ENCODE data around the gene GZMM. TPM values are rescaled to one million over a fixed set of nuclear protein-coding genes. Genes with fewer than 3 reads are reported as not detected.

GZMM gene
- polyA plus RNA-seq, 1 of the 3 experiments (the other 2 are of a cell fraction) = not detected

- no peaks in the 10 kb centered on the region for H3K9me2 ChIP-seq
- no peaks in the 10 kb centered on the region for H3K9me3 ChIP-seq
- no peak overlapping the region for H3K27ac ChIP-seq (ENCODE audit: low read depth in 2 of 2, low read length in 1 of 2)
- H3K9ac ChIP-seq = no peak overlapping the region
- ChIA-PET CTCF (interaction anchor here (1.0 to 2.2 kb wide), 3 partner anchors 9 to 113 kb away, joined by 4 to 23 read pairs (median 6); partner anchors contain the start of gene TPGS1), POLR2A (no interaction called here)
- H3K27me3 ChIP-seq (ENCODE audit: insufficient read depth) = peaks cover 6% of the 10 kb centered on the region; the same call in 1 of the 2 replicates
- no peaks in the 10 kb centered on the region; a peak in 1 of 4 replicates for H3K4me1 ChIP-seq (ENCODE audit: control insufficient read depth in 1 of 2, insufficient read depth in 2 of 2, low read depth in 1 of 2, low read length in 1 of 2)
- WGBS (ENCODE audit: low lambda C conversion rate) = 4% methylated on average over 7 of the region's 36 CpGs
- H4K20me1 ChIP-seq (ENCODE audit: insufficient read depth) = no peaks in the 10 kb centered on the region
- H3F3A ChIP-seq (replicated peaks; ENCODE audit: insufficient read depth) = peaks cover 3% of the 10 kb centered on the region
- no peaks in the 10 kb centered on the region for H3K79me2 ChIP-seq (ENCODE audit: insufficient read depth)
- DNase-seq = peak; percentile 53
- TF ChIP-seq GATA2 (CRISPR knock-in tag; IDR thresholded peaks at IDR 0.05) = no peak
- no peak for TF ChIP-seq MXI1 (IDR thresholded peaks at IDR 0.05; ENCODE audit: low read depth, low read length)
- no peak for TF ChIP-seq TCF12 (IDR thresholded peaks at IDR 0.05)
- no peak for TF ChIP-seq CHD2 (IDR thresholded peaks at IDR 0.05; ENCODE audit: low read length, partially characterized antibody)
- TF ChIP-seq SIN3A (IDR thresholded peaks at IDR 0.05; ENCODE audit: borderline replicate concordance, low read depth, low read length) = no peak
- TF ChIP-seq, protein P1, sequence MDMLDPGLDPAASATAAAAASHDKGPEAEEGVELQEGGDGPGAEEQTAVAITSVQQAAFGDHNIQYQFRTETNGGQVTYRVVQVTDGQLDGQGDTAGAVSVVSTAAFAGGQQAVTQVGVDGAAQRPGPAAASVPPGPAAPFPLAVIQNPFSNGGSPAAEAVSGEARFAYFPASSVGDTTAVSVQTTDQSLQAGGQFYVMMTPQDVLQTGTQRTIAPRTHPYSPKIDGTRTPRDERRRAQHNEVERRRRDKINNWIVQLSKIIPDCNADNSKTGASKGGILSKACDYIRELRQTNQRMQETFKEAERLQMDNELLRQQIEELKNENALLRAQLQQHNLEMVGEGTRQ (IDR thresholded peaks at IDR 0.05; ENCODE audit: borderline replicate concordance, low read depth, low read length) = no peak
- TF ChIP-seq SMC3 (IDR thresholded peaks at IDR 0.05; ENCODE audit: low read depth, low read length) = no peak
- no peak for TF ChIP-seq NRF1 (IDR thresholded peaks at IDR 0.05; ENCODE audit: low read depth, low read length)
- no peak for TF ChIP-seq POLR2AphosphoS5 (IDR thresholded peaks at IDR 0.05; ENCODE audit: low read depth, low read length)
- TF ChIP-seq ELF1 (IDR thresholded peaks at IDR 0.05) = no peak
- no peak for TF ChIP-seq TEAD4 (IDR thresholded peaks at IDR 0.05; ENCODE audit: borderline replicate concordance, insufficient read depth)
- TF ChIP-seq GABPA (IDR thresholded peaks at IDR 0.05; ENCODE audit: low read depth) = no peak
- TF ChIP-seq PBX3 (IDR thresholded peaks at IDR 0.05) = no peak
- TF ChIP-seq JUND (IDR thresholded peaks at IDR 0.05) = no peak
- no peak for TF ChIP-seq YY1 (IDR thresholded peaks at IDR 0.05; ENCODE audit: low read depth)
- TF ChIP-seq RXRA (IDR thresholded peaks at IDR 0.05; ENCODE audit: borderline replicate concordance, low read depth) = no peak
- TF ChIP-seq RAD21 (IDR thresholded peaks at IDR 0.05; ENCODE audit: low read length) = no peak
- TF ChIP-seq FOXJ3 (CRISPR knock-in tag; IDR thresholded peaks at IDR 0.05) = no peak
- TF ChIP-seq FOSL2 (IDR thresholded peaks at IDR 0.05; ENCODE audit: borderline replicate concordance, low read depth) = no peak
- no peak overlapping the region for H3K4me3 ChIP-seq (ENCODE audit: low read depth in 2 of 2, low read length in 1 of 2)
- H3K4me2 ChIP-seq = no peak overlapping the region
- no peak overlapping the region for H2AFZ ChIP-seq (ENCODE audit: low read depth)
- no peaks in the 10 kb centered on the region for H3K36me3 ChIP-seq (replicated peaks in 1 of 2; ENCODE audit: control insufficient read depth in 1 of 2, insufficient read depth in 2 of 2, low read length in 1 of 2)
These were observed 46.4 kb upstream of the GZMM start for GRCh38 chr19:497491-497868.
